HG02852 (cell line): ENCODE measurements around the gene SNX13.
"Not testable (repeated sequence)": the region's sequence is repeated elsewhere in the genome, so short reads cannot be mapped to it uniquely, and the experiment has no call there.

Source experiments
- ATAC-seq: cut with Tn5 transposase; IDR thresholded peaks from one replicate; pipeline ENCODE4 v1.9.1; 2021; ENCODE audit warnings: mild to moderate bottlenecking, moderate library complexity; ENCODE audit not compliant: unreplicated experiment

The SNX13 gene

GRCh38 chr7:17852361-17852760 lies 87.9 kb downstream of the SNX13 start:
- ATAC-seq, result no peak

DNA sequence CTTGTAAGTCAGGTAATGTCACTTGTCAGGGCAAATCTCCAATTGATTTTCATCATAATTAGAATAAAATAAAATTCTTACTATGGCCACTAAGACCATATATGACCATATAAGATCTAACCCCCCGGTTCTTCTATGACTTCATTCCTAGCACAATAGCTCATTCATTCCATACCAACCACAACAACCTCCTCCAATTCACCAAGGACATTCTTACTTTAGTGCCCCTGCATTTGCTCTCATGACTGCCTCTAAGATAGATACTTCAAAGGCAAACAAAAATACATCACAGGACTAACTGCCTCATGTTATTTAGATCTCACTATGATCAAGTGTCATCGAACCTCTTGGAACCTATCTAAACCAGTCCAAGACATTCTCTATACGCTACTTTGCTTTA lies 90.8 kb downstream of the SNX13 start:
- no peak for ATAC-seq

DNA sequence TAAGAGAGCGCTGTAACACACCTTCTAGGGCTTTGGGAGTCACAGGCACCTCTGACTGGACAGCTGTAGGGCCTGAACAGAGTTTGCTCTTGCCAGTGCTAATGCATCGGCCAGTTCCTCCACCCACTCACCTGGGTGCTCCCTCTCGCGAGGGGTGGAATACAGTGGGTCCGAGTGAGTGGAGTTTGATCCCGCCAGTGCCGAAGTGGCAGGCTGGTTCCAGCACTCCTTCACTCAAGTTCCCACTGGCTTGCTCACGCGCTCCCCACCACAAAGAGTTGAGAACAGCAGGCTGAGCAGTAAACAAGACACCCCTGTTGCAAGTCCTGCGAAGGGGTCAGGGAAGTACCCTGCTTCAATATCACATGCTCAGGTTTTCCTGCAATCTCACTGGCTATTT lies 91.8 kb downstream of the SNX13 start:
- ATAC-seq, result no peak

GRCh38 chr7:17846935-17847334 lies 93.4 kb downstream of the SNX13 start:
- no peak for ATAC-seq

- ATAC-seq, result no peak
Measured at GRCh38 chr7:17845197-17845547, 95.1 kb downstream of the SNX13 start.

DNA sequence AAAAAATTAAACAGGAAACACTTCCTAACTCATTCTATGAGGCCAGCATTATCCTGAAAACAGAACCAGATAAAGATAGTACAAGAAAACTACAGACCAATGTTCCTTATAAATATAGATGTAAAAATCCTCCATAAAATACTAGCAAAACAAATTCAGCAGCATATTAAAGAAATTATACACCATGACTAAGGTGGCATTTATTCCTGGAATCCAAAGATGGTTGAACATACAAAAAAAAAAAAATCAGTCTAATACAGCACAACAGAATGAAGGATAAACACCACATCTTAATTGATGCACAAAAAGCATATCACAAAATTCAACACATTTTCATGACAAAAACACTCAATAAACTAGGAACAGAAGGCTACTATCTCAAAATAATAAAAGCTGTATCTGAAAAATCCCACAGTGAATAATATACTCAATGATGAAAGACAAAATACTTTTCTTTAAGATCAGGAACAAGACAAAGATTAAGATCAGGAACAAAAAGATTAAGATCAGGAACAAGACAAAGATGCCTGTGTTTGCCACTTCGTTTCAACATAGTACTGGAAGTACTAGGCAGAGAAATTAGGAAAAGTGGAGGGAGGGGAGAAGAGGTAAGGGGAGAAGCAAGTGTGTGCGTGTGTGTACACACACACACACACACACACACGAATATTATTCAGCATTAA lies 95.6 kb downstream of the SNX13 start:
- no peak for ATAC-seq

GRCh38 chr7:17844022-17844421 lies 96.3 kb downstream of the SNX13 start:
- ATAC-seq, result no peak

DNA sequence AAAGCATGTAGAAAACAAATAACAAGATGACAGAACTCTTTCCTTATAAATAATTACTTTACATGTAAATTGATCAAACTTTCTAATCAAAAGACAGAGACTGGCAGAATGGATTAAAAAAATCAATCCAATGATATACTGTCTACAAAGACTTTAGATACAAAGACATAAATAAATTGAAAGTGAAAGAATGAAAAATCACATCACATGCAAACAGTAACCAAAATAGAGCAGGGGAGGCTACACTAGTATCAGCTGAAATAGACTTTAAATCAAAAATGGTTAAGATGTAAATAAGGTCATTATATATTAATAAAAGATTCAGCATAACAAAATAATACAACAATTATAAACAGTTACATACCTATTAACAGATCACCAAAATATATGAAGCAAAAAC lies 97.3 kb downstream of the SNX13 start:
- ATAC-seq, result no peak

DNA sequence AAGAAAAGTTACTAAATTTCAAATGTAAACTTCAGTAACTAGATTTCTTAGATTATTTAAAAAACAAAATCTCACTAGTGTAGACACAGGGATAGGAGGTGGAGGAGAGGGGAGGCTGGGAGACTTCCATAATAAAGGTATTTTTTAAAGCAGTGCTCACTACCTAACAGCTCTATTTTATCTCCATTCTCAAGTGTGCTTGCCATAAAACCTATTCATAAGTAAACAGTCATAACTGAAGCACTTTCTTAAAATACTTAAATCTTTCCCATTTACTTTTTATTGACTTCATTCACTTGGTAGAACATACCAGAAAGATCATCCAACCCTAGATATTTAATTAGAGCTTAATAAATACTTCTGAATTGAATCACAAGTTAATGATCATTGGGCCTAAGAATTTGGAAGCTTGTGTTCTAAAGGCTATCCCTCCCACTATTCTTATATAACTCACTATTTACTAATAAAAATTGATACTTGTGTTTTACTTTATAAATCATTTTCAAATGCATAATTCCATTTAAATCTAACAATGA lies 107.4 kb downstream of the SNX13 start:
- no peak for ATAC-seq

GRCh38 chr7:17832242-17832641 lies 108.1 kb downstream of the SNX13 start:
- ATAC-seq, result no peak

DNA sequence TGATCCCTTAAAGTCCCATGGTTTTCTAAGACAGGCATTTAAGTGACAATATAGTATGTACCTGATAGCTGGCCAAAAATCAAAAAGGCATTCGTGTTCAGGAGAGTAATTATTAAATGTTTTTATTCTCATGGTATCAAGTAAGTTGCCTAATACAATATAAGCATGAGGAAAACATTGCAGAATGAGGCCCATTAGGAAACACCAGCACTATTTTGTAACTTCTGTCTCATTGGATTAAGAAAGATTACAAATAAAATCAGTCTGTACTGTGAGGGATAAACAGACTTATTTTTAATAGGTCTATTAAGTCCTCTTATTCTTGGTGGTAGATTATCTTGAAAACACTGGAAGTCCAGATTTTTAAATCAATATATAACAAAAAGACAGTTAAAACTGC lies 110.1 kb downstream of the SNX13 start:
- ATAC-seq, result no peak

GRCh38 chr7:17829001-17829400 lies 111.3 kb downstream of the SNX13 start:
- ATAC-seq, result no peak

DNA sequence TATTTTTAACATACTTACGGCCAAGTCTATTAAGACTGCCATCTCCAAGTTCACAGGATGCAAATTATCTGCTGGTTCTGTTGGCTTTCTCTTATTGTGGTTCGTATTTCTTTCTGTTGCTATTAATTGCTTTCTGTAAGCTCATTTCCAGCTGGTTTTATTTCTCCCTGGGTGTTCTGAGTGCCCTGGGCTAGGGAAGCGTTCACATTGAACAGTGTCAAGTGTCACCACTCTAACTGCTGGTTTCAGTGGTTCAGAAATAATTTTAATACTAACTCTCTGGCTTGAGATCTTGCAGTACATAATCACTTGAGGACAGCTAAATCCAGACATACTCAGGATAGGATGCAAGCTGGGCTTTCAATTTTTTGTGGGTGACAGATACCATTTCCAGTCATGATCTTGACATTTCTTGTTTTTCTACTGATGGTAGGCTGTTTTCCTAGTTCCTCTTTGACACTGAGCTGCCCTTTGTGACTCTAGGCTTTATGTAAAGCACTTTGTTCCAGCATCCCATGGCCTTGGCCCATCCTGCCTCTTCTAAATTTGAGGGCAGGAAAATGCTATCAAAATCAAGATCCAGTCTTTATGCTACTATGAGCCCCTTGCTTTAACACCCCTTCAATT lies 117.6 kb downstream of the SNX13 start:
- no peak for ATAC-seq

DNA sequence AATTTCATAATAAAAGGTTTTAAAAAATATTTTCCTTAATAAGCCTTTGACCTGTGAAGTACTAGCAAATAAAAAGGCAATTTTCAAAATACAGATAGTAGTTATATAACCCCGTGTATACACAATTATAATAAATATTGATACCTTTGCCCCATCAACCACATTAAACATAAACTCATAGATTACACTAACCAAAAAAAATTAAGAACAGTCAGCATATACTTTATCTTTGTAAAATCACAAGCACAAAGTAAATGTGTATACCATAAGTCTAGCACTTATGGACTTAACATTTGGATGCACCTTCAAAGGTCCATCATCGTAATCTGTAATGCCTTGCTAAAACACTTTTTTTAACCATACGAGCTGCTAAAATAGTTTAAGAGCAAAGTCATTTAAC lies 123.4 kb downstream of the SNX13 start:
- ATAC-seq, result no peak

DNA sequence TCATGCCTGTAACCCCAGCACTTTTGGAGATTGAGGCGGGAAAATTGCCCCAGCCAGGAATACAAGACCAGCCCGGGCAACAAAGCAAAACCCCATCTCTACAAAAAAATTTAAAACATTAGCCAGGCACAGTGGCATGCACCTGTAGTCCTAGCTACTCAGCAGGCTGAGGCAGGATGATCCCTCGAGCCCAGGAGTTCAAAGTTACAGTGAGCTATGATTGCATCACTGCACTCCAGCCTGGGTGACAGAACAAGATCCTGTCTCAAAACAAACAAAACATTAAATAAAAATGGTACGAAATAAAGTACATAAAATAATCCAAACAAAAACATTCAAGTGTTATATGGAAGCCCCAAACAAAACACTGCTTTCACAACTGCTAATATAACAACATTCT lies 125.0 kb downstream of the SNX13 start:
- ATAC-seq, result no peak

DNA sequence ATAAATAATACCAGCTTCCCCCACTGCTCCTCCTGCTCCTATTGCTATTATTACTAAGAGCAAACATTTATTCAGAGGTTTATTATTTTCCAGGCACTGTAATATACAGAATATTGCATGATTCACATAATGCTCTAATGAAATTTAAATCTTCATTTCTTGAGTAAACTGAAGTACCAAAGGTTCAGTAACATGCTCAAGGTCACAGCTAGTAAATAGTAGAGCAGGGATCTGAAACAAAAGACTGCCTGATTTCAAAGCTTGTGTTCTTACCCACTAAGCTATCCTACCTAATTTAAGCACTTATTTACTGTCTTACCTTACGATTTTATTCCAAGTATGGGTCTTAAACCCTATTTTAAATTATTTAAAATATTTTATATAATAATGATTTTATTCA lies 126.2 kb downstream of the SNX13 start:
- no peak for ATAC-seq

GRCh38 chr7:17809215-17809614 lies 131.1 kb downstream of the SNX13 start:
- ATAC-seq, result not testable (repeated sequence)

- no peak for ATAC-seq
Measured at GRCh38 chr7:17807242-17807641, 133.1 kb downstream of the SNX13 start.

- ATAC-seq, result no peak
Measured at GRCh38 chr7:17806631-17807030, 133.7 kb downstream of the SNX13 start.

GRCh38 chr7:17802056-17802455 lies 138.2 kb downstream of the SNX13 start:
- no peak for ATAC-seq

GRCh38 chr7:17792075-17792936 lies 148.0 kb downstream of the SNX13 start:
- no peak for ATAC-seq

DNA sequence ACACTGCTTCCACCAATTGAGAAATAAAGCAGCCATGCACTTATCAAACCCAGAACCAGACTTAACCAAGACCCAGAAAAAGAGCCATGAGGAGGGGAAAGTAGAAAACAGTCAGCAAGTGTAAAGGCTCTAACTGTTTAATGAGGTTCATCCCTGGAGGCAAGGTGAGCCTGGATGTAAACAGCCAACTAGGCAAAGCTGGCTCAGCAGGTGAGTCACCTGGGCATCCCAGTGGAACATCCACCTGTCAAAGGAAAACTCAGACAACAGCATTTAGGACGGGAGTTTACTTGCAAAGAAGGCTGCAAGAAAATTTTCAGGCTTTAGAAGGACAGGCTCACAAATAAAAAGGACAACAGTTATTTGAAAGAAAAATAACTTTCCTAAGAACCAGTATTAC lies 153.0 kb downstream of the SNX13 start:
- no peak for ATAC-seq
